T-helper 2 cell treated with Interferon-gamma antibody and Interleukin-4, amounts not matched to agents 5 μg/mL and 100 μg/mL, for 36 hours (primary cell): Measurements from ENCODE around the gene MYOZ2.
"Not testable (repeated sequence)": the region's sequence is repeated elsewhere in the genome, so short reads cannot be mapped to it uniquely, and the experiment has no call there.

Experiments
- DNase-seq: peaks from one replicate; pipeline ENCODE4 v3.0.0; 2021; ENCODE audit warnings: low spot score
- H3K27ac Mint-ChIP-seq: one replicate; pipeline ENCODE4 v1.8.0; 2021; ENCODE audit warnings: mild to moderate bottlenecking, mixed read lengths
- H3K27me3 Mint-ChIP-seq: one replicate; pipeline ENCODE4 v1.8.0; 2021; ENCODE audit warnings: low read depth, mixed read lengths
- H3K36me3 Mint-ChIP-seq: one replicate; pipeline ENCODE4 v1.8.0; 2021; ENCODE audit warnings: low read depth, mixed read lengths
- H3K4me1 Mint-ChIP-seq: one replicate; pipeline ENCODE4 v1.8.0; 2021; ENCODE audit warnings: low read depth, mixed read lengths
- H3K4me3 Mint-ChIP-seq: one replicate; pipeline ENCODE4 v1.8.0; 2022; ENCODE audit warnings: mild to moderate bottlenecking, moderate library complexity, mixed read lengths
- H3K9me3 Mint-ChIP-seq: one replicate; pipeline ENCODE4 v1.8.0; 2021; ENCODE audit warnings: mixed read lengths

Gene MYOZ2

GRCh38 chr4:119139822-119140252 lies 4.2 kb downstream of the MYOZ2 start:
- no peak overlapping the region for H3K4me3 Mint-ChIP-seq
- H3K27me3 Mint-ChIP-seq: peaks cover 2% of the 10 kb centered on the region
- H3K27ac Mint-ChIP-seq: no peak overlapping the region
- H3K36me3 Mint-ChIP-seq: no peaks in the 10 kb centered on the region
- no peaks in the 10 kb centered on the region for H3K9me3 Mint-ChIP-seq
- peaks cover 10% of the 10 kb centered on the region for H3K4me1 Mint-ChIP-seq
- no peak for DNase-seq

DNA sequence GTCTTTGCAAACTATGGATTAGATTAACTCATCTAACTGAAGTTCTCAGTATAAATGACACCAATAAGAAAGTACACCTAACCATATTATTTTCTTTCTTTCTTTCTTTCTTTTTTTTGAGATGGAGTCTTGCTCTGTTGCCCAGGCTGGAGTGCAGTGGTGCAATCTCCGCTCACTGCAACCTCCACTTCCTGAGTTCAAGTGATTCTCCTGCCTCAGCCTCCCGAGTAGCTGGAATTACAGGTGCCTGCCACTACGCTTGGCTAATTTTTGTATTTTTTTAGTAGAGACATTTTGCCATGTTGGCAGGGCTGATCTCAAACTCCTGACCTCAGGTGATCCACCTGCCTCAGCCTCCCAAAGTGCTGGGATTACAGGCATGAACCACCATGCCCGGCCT lies 5.7 kb downstream of the MYOZ2 start:
- not testable (repeated sequence) for H3K27me3 Mint-ChIP-seq, H3K4me3 Mint-ChIP-seq, H3K9me3 Mint-ChIP-seq, H3K36me3 Mint-ChIP-seq, DNase-seq, H3K27ac Mint-ChIP-seq, H3K4me1 Mint-ChIP-seq

- Mint-ChIP-seq H3K27ac (no peak overlapping the region), H3K4me1 (peaks cover 10% of the 10 kb centered on the region), H3K9me3 (no peaks in the 10 kb centered on the region), H3K27me3 (no peaks in the 10 kb centered on the region), H3K4me3 (no peak overlapping the region), H3K36me3 (no peaks in the 10 kb centered on the region)
- DNase-seq: no peak
Observed at GRCh38 chr4:119142833-119143232, 7.2 kb downstream of the MYOZ2 start.

DNA sequence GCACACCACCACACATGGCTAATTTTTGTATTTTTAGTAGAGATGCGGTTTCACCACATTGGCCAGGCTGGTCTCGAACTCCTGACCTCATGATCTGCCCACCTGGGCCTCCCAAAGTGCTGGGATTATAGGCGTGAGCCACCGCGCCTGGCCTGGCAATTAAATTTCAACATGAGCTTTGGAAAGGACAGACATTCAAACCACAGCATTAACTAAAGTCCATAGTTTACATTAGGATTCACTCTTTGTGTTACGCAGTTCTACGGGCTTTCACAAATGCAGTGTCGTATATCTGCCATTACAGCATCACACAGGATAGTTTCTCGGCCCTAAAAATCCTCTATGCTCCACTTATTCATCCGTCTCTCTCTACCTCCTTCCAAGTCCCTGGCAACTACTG lies 7.7 kb downstream of the MYOZ2 start:
- not testable (repeated sequence) for H3K36me3 Mint-ChIP-seq, DNase-seq, H3K9me3 Mint-ChIP-seq, H3K27ac Mint-ChIP-seq, H3K4me3 Mint-ChIP-seq, H3K27me3 Mint-ChIP-seq, H3K4me1 Mint-ChIP-seq

GRCh38 chr4:119149110-119149509 lies 13.5 kb downstream of the MYOZ2 start:
- peaks cover 7% of the 10 kb centered on the region for H3K27me3 Mint-ChIP-seq
- no peaks in the 10 kb centered on the region for H3K4me1 Mint-ChIP-seq
- H3K36me3 Mint-ChIP-seq: no peaks in the 10 kb centered on the region
- no peak overlapping the region for H3K4me3 Mint-ChIP-seq
- H3K9me3 Mint-ChIP-seq: no peaks in the 10 kb centered on the region
- H3K27ac Mint-ChIP-seq: no peak overlapping the region
- DNase-seq: no peak

DNA sequence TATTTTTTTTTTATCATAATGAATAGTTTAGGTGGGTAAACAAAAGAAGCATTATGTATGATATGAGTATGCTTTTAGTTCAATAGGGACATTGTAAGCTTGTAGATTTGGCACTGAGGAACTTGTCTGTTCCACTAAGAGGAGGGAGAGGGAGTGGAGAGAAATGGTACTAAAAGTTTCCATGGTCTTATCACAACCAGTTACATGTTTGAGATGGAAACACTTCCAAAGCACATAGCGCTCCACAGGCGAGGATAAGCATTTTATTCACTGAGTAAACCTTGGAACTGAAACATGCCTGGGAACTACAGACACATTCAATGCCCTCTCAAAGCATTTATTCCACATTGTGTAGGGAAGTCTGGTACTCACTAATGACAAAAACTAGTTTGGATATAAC lies 15.5 kb downstream of the MYOZ2 start:
- no peaks in the 10 kb centered on the region for H3K4me1 Mint-ChIP-seq
- no peaks in the 10 kb centered on the region for H3K36me3 Mint-ChIP-seq
- DNase-seq: no peak
- no peak overlapping the region for H3K27ac Mint-ChIP-seq
- H3K4me3 Mint-ChIP-seq: no peak overlapping the region
- peaks cover 14% of the 10 kb centered on the region for H3K27me3 Mint-ChIP-seq
- H3K9me3 Mint-ChIP-seq: no peaks in the 10 kb centered on the region

DNA sequence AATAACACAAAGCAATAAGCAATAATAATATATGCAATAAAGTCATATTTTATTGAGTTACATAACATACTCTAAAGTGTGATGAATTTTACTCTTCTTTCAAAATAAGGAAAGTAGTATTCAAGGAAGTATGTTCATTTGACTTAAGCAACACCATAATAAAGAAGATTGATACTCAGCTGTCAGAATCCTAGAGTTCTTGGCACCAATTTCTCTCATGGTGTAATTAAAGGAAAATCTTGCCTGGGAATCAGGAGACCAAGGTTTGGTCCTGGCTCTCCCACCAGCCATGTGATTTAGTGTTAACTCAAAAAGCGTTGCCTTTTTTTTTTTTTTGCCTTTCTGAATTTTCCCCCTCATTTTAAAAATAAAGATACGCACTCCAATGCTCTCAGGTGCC lies 17.1 kb downstream of the MYOZ2 start:
- Mint-ChIP-seq H3K4me3 (no peak overlapping the region), H3K4me1 (no peaks in the 10 kb centered on the region), H3K36me3 (no peaks in the 10 kb centered on the region), H3K27me3 (peaks cover 14% of the 10 kb centered on the region), H3K27ac (no peak overlapping the region), H3K9me3 (no peaks in the 10 kb centered on the region)
- no peak for DNase-seq

DNA sequence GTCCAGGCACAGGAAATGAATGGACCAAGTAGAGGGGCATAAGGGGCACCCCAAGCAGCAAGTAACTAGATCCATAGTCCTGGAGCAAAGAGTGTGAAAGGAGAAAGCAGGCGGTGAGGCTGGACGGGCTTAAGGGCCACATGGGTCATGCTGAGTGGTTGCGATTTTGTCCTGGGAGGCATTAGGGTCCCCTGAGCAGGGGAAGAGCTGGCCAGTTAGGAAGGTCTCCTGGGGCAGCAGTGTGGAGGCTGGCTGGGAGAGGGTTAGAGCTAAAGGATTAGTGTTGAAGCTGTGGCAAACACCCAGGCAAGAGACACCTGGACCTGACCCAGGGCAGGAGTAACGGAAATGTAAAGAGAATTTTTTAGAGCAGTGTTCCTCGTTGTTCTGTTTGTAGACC lies 26.5 kb downstream of the MYOZ2 start:
- Mint-ChIP-seq H3K27me3 (peaks cover 11% of the 10 kb centered on the region), H3K27ac (no peak overlapping the region), H3K4me3 (no peak overlapping the region), H3K4me1 (no peaks in the 10 kb centered on the region), H3K36me3 (no peaks in the 10 kb centered on the region), H3K9me3 (no peaks in the 10 kb centered on the region)
- no peak for DNase-seq

DNA sequence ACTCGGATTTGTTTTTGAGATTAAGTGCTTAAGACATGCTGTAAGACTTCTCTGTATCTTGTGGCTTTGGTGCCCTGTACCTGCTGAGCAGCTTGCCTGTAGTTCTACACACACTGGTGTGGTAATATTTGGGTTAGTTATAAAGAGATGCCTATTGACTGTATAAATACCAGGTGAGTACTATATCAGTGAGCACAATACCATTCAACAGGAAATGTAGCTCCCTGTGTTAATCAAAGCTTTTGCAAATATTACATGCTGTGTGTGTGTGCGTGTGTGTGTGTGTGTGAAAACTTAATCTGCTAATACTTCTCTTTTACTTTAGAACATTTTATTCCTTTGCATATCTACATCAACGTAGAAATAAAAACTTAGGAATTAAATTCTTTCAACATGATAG lies 30.1 kb downstream of the MYOZ2 start:
- Mint-ChIP-seq H3K4me1 (no peaks in the 10 kb centered on the region), H3K27ac (no peak overlapping the region), H3K36me3 (no peaks in the 10 kb centered on the region), H3K9me3 (no peaks in the 10 kb centered on the region), H3K27me3 (peaks cover 11% of the 10 kb centered on the region), H3K4me3 (no peak overlapping the region)
- DNase-seq: no peak

GRCh38 chr4:119170195-119170594 lies 34.6 kb downstream of the MYOZ2 start:
- Mint-ChIP-seq H3K27me3 (no peaks in the 10 kb centered on the region), H3K9me3 (no peaks in the 10 kb centered on the region), H3K4me1 (peaks cover 2% of the 10 kb centered on the region), H3K4me3 (no peak overlapping the region), H3K27ac (no peak overlapping the region), H3K36me3 (no peaks in the 10 kb centered on the region)
- DNase-seq: no peak

- H3K36me3 Mint-ChIP-seq: no peaks in the 10 kb centered on the region
Observed at GRCh38 chr4:119172223-119172622, 36.6 kb downstream of the MYOZ2 start.

DNA sequence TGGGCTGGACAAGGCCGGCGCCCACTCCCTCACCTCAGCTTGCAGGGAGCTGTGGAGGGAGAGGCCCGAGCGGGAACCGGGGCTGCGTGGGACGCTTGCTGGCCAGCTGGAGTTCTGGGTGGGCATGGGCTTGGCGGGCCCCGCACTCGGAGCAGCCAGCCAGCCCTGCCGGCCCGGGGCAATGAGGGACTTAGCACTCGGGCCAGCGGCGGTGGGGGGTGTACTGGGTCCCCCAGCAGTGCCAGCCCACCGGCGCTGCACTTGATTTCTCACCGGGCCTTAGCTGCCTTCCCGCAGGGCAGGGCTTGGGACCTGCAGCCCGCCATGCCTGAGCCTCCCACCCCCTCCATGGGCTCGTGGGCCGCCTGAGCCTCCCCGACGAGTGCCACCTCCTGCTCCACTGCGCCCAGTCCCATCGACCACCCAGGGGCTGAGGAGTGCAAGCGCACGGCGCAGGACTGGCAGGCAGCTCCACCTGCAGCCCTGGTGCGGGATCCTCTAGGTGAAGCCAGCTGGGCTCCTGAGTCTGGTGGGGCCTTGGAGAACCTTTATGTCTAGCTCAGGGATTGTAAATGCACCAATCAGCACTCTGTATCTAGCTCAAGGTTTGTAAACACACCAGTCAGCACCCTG lies 38.2 kb downstream of the MYOZ2 start:
- H3K27ac Mint-ChIP-seq, H3K4me1 Mint-ChIP-seq, H3K4me3 Mint-ChIP-seq, H3K9me3 Mint-ChIP-seq, H3K36me3 Mint-ChIP-seq, DNase-seq: not testable (repeated sequence)
- H3K27me3 Mint-ChIP-seq: peaks cover 12% of the 10 kb centered on the region

More at GRCh38 chr4:119172223-119172622, 36.6 kb downstream of the MYOZ2 start:
- no peaks in the 10 kb centered on the region for H3K9me3 Mint-ChIP-seq
- peaks cover 2% of the 10 kb centered on the region for H3K27me3 Mint-ChIP-seq
- H3K4me3 Mint-ChIP-seq: no peak overlapping the region
- peaks cover 2% of the 10 kb centered on the region for H3K4me1 Mint-ChIP-seq
- DNase-seq: no peak
- no peak overlapping the region for H3K27ac Mint-ChIP-seq

DNA sequence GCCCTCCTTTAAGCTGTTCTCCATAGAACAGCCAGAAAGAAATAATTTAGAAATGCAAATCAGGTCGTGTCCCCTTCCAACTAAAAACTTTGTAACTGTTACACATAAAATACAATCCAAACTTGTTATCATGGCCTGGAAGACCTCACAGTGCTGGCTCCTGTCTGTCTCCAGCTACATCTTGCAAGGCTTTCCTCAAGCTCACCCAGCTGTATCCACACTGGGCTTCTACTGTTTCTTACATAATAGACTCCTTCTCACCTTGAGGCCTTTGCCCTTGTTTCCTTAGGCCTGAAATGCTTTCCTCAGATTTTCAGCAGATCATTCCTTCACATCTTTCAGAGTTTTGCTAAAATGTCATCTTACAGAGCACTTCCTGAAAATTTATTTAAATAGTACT lies 43.4 kb downstream of the MYOZ2 start:
- DNase-seq: no peak
- no peaks in the 10 kb centered on the region for H3K9me3 Mint-ChIP-seq
- H3K4me1 Mint-ChIP-seq: no peaks in the 10 kb centered on the region
- peaks cover 18% of the 10 kb centered on the region for H3K27me3 Mint-ChIP-seq
- no peak overlapping the region for H3K4me3 Mint-ChIP-seq
- no peaks in the 10 kb centered on the region for H3K36me3 Mint-ChIP-seq
- H3K27ac Mint-ChIP-seq: no peak overlapping the region

DNA sequence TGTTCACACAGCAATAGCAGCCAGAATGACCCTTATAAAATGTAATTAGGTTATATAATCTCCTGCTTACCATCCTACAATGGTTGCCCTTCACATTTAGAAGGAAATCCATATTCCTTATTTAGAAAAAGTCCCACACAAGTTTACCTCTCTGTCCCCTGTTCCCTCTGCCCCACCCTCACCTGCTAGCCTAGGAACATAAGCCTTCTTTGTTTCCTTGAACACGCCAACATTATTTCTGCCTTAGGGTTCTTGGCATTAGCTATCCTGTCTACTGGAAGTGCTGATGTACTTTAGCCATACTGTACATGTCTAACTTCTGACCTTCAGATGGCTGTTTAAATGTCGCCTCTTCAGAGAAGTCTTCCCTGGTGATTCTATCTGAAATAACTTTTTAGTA lies 48.5 kb downstream of the MYOZ2 start:
- H3K9me3 Mint-ChIP-seq: no peaks in the 10 kb centered on the region
- DNase-seq: no peak
- H3K4me3 Mint-ChIP-seq: no peak overlapping the region
- H3K27ac Mint-ChIP-seq: no peak overlapping the region
- H3K27me3 Mint-ChIP-seq: peaks cover 7% of the 10 kb centered on the region
- no peaks in the 10 kb centered on the region for H3K36me3 Mint-ChIP-seq
- peaks cover 1% of the 10 kb centered on the region for H3K4me1 Mint-ChIP-seq

DNA sequence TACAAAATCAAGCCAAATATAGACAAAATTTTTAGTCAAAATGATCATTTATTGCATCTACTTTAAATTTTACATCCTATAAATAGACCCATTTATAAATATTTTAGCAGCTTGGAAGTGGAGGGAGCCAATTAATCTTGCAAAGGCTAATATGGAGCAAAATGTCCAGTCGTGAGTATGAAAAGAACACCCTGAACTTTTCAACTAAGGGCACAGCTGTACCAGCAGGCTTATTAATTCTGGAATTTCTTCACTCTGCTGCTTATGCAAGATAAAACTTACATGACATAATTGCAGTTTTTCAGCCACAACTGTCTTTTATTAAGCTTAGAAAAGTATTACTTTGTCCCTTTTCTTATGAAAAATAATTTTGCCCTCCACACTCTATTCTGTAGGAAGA lies 54.0 kb downstream of the MYOZ2 start:
- Mint-ChIP-seq H3K27ac (no peak overlapping the region), H3K27me3 (no peaks in the 10 kb centered on the region), H3K4me3 (no peak overlapping the region), H3K4me1 (peaks cover 4% of the 10 kb centered on the region), H3K9me3 (no peaks in the 10 kb centered on the region), H3K36me3 (no peaks in the 10 kb centered on the region)
- no peak for DNase-seq
